K562 (cell line): Measurements from ENCODE around the gene ZFPM1. TPM values are rescaled to one million over a fixed set of nuclear protein-coding genes. Genes with fewer than 3 reads are reported as not detected.

Experiments used
- BRD9 ChIP-seq: fragments of 450-650 bp; IDR thresholded peaks from 2 replicates; pipeline ENCODE4 v1.6.1; 2018; ENCODE audit warnings: low read depth; ENCODE audit not compliant: partially characterized antibody
- E4F1 ChIP-seq: fragments of 250-450 bp; sonication (Bioruptor Pico); IDR thresholded peaks from 2 replicates; pipeline ENCODE4 v1.5.0; 2021; ENCODE audit warnings: mild to moderate bottlenecking, borderline replicate concordance
- ETV1 ChIP-seq: fragments of 450-650 bp; conservative IDR thresholded peaks from 2 replicates; pipeline ENCODE4 v1.6.1; 2016; ENCODE audit warnings: missing genetic modification characterization, control low read depth, low read depth, missing compliant biosample characterization
- FOXK1 ChIP-seq: sonication (generic); formaldehyde crosslinking; IDR thresholded peaks from 2 replicates; pipeline ENCODE4 v1.8.0; 2022; ENCODE audit warnings: missing genetic modification reagents, mild to moderate bottlenecking, borderline replicate concordance
- MCM2 ChIP-seq: fragments of 450-650 bp; IDR thresholded peaks from 2 replicates; pipeline ENCODE4 v1.6.1; 2017; ENCODE audit warnings: low read depth, mild to moderate bottlenecking
- MED1 ChIP-seq: sonication (generic); formaldehyde crosslinking; IDR thresholded peaks from 2 replicates; pipeline ENCODE4 v1.8.1; 2023; ENCODE audit warnings: missing genetic modification reagents, borderline replicate concordance
- PHTF2 ChIP-seq: fragments of 250-450 bp; sonication (Bioruptor Pico); IDR thresholded peaks from 2 replicates; pipeline ENCODE4 v1.5.0; 2021; ENCODE audit warnings: mild to moderate bottlenecking
- RNF2 ChIP-seq: sonication (generic); IDR thresholded peaks from 2 replicates; pipeline ENCODE4 v1.6.1; 2016
- SREBF1 ChIP-seq: fragments of 150-350 bp; IDR thresholded peaks from 2 replicates; pipeline ENCODE4 v1.6.1; 2014; ENCODE audit warnings: antibody characterized with exemption, low read depth, low read length, borderline replicate concordance
- WHSC1 ChIP-seq: IDR thresholded peaks from one replicate; pipeline ENCODE4 v1.6.1; 2012; ENCODE audit warnings: low read length, control low read depth, inconsistent platforms
- YBX1 ChIP-seq: fragments of 450-650 bp; IDR thresholded peaks from 2 replicates; pipeline ENCODE4 v1.7.1; 2016; ENCODE audit warnings: mild to moderate bottlenecking
- ZNF143 ChIP-seq: sonication (generic); formaldehyde crosslinking; IDR thresholded peaks from 2 replicates; pipeline ENCODE4 v1.9.0; 2022; ENCODE audit warnings: mild to moderate bottlenecking, missing genetic modification reagents
- ZNF217 ChIP-seq: sonication (generic); formaldehyde crosslinking; IDR thresholded peaks from 2 replicates; pipeline ENCODE4 v1.8.0; 2022; ENCODE audit warnings: mild to moderate bottlenecking, missing genetic modification reagents
- ZNF239 ChIP-seq: fragments of 250-450 bp; sonication (Bioruptor Pico); IDR thresholded peaks from 2 replicates; pipeline ENCODE4 v1.4.0; 2020; ENCODE audit warnings: mild to moderate bottlenecking
- ZNF395 ChIP-seq: fragments of 200-800 bp; sonication (Bioruptor generic); IDR thresholded peaks from 2 replicates; pipeline ENCODE4 v1.6.1; 2017; ENCODE audit warnings: missing genetic modification characterization, missing compliant biosample characterization
- ZNF407 ChIP-seq: fragments of 450-650 bp; IDR thresholded peaks from 2 replicates; pipeline ENCODE4 v1.6.1; 2016; ENCODE audit warnings: low read depth
- polyA plus RNA-seq, 8 experiments: library from polyadenylated mRNA; depleted of rRNA in 4 of 8; stranded (reverse) in 5 of 8; unstranded in 3 of 8; fragments of >200 nt; fragmentation: Nextera tagmentation in 2 of 8; fragmentation: Illumina TruSeq in 1 of 8; extraction: Ambion mirVana in 2 of 8; extraction: Trizol in 1 of 8; gene quantifications; 2 replicates each; pipeline versions ENCODE4 v1.2.1 to v1.2.3, GENCODE V29; 2011 to 2014; ENCODE audit warnings: inconsistent platforms in 1 of 8, missing spikeins in 1 of 8
- total RNA-seq, 7 experiments: library from RNA; depleted of rRNA in 6 of 7; stranded (reverse); fragments of >200 nt in 6 of 7; fragmentation: Illumina TruSeq in 2 of 7; extraction: Trizol in 2 of 7; gene quantifications; 2 replicates each; pipeline versions ENCODE4 v1.2.1 to v1.2.3, GENCODE V29; 2011 to 2021; ENCODE audit warnings: low replicate concordance in 1 of 7

The ZFPM1 gene
- total and polyA plus RNA-seq, 9 of the 15 experiments (the other 6 are each of a cell fraction or from before 2014, with no cell fraction given): 0.03 to 35.9 (median 1.4) TPM

GRCh38 chr16:88560714-88561484, 107.8 kb downstream of the ZFPM1 start (continued):
- no peak for TF ChIP-seq ZNF407
- no peak for TF ChIP-seq MCM2
- TF ChIP-seq WHSC1: no peak
- no peak for TF ChIP-seq BRD9
- no peak for TF ChIP-seq RNF2
- TF ChIP-seq ZNF395 (CRISPR knock-in tag): peak; percentile 98
- TF ChIP-seq PHTF2 (CRISPR knock-in tag): no peak
- no peak for TF ChIP-seq YBX1
- TF ChIP-seq ETV1 (tag): 0 out of 2 replicates have a peak, but pooled peaks have one; percentile 10
- TF ChIP-seq E4F1 (CRISPR knock-in tag): no peak
- peak; percentile 84; the same call in 1 of the 2 replicates for TF ChIP-seq MED1 (CRISPR knock-in tag)
- peak; percentile 94; the same call in 1 of the 2 replicates for TF ChIP-seq SREBF1
- peak; percentile 24; the same call in 1 of the 2 replicates for TF ChIP-seq ZNF239 (CRISPR knock-in tag)
- peak; percentile 99 for TF ChIP-seq FOXK1
- TF ChIP-seq ZNF143: peak; percentile 60
- TF ChIP-seq ZNF217 (CRISPR knock-in tag): peak; percentile 93
